HCT116 (cell line): ENCODE measurements around the gene RHBDD2. TPM values are rescaled to one million over a fixed set of nuclear protein-coding genes. Genes with fewer than 3 reads are reported as not detected.
"Not testable (repeated sequence)": the region's sequence is repeated elsewhere in the genome, so short reads cannot be mapped to it uniquely, and the experiment has no call there.

Experiments
- ATAC-seq: fragments of 200-7000 bp; cut with Tn5 transposase; 2 replicates; pipeline ENCODE4 v1.9.1; 2020; ENCODE audit warnings: mild to moderate bottlenecking, moderate library complexity
- BruUV-seq: library from RNA; stranded (reverse); fragments of 400-500 nt; replicated peaks from 2 replicates; lab custom pipeline; 2021; lab: Mats Ljungman, UMichigan
- CTCF ChIA-PET: fragments of 300-600 bp; sonication (Branson Sonifier 250); formaldehyde crosslinking; loops from one replicate; lab custom pipeline; 2021; ENCODE audit warnings: antibody characterized with exemption; lab: Charles Lee
- POLR2A ChIA-PET: fragments of 300-600, 350-600 bp; sonication (Branson Sonifier 250); formaldehyde crosslinking; loops from one replicate; lab custom pipeline; 2021; ENCODE audit warnings: antibody characterized with exemption; lab: Charles Lee
- RAD21 ChIA-PET, 2 experiments: fragments of 300-600 bp; sonication (Branson Sonifier 250); formaldehyde crosslinking; loops; one replicate each; lab custom pipeline; 2023; ENCODE audit warnings: low total read pairs in 2 of 2; ENCODE audit not compliant: uncharacterized antibody in 2 of 2, unreplicated experiment in 2 of 2, low non-redundant PET in 1 of 2; lab: Charles Lee
- DNase-seq: peaks from one replicate; pipeline ENCODE4 v3.0.0-alpha.2; 2010; ENCODE audit warnings: low read depth, low spot score
- H2AFZ ChIP-seq: fragments of 200-600 bp; shearing (Covaris generic), sonication (generic); 2 replicates; pipeline ENCODE4 v1.6.1; 2017; ENCODE audit warnings: low read depth, mixed run types, mixed read lengths, antibody characterized with exemption, low read length; ENCODE audit not compliant: poor library complexity, severe bottlenecking
- H3K27ac ChIP-seq: 2 replicates; pipeline ENCODE4 v1.5.1; 2012; ENCODE audit warnings: low read depth, low read length
- H3K27me3 ChIP-seq: fragments of 200-600 bp; sonication (generic); 2 replicates; pipeline ENCODE4 v1.6.1; 2016; ENCODE audit warnings: mixed run types, low read length, mixed read lengths; ENCODE audit not compliant: insufficient read depth
- H3K36me3 ChIP-seq, 2 experiments: fragments of 200-500 bp in 1 of 2; fragments of 200-600 bp in 1 of 2; sonication (Bioruptor generic) in 1 of 2; sonication (generic) in 1 of 2; 2 replicates each; pipeline versions ENCODE4 v1.5.1 to v1.6.1; 2014 to 2016; ENCODE audit warnings: low read length in 2 of 2, inconsistent platforms in 1 of 2, mixed read lengths in 1 of 2, mixed run types in 1 of 2; ENCODE audit not compliant: insufficient read depth in 2 of 2, control insufficient read depth in 1 of 2
- H3K4me1 ChIP-seq, 2 experiments: fragments of 200-600 bp in 1 of 2; sonication (generic) in 1 of 2; 2 replicates each; pipeline versions ENCODE4 v1.5.1 to v1.6.1; 2012 to 2017; ENCODE audit warnings: low read length in 2 of 2, inconsistent platforms in 1 of 2, mild to moderate bottlenecking in 1 of 2, mixed read lengths in 1 of 2, mixed run types in 1 of 2, moderate library complexity in 1 of 2; ENCODE audit not compliant: insufficient read depth in 2 of 2, control insufficient read depth in 1 of 2
- H3K4me2 ChIP-seq: fragments of 200-600 bp; sonication (generic); 2 replicates; pipeline ENCODE4 v1.6.1; 2017; ENCODE audit warnings: mixed run types, low read length, mixed read lengths
- H3K4me3 ChIP-seq, 2 experiments: fragments of 200-600 bp in 1 of 2; sonication (generic) in 1 of 2; replicated peaks in 1 of 2; 2 replicates each; pipeline ENCODE4 v1.5.1; 2011 to 2016; ENCODE audit warnings: low read length in 2 of 2, control low read depth in 1 of 2, low read depth in 1 of 2, mild to moderate bottlenecking in 1 of 2, mixed read lengths in 1 of 2, mixed run types in 1 of 2
- H3K79me2 ChIP-seq: fragments of 200-600 bp; sonication (generic); 2 replicates; pipeline ENCODE4 v1.6.1; 2017; ENCODE audit warnings: mild to moderate bottlenecking, mixed run types, low read length, moderate library complexity, mixed read lengths; ENCODE audit not compliant: insufficient read depth
- H3K9ac ChIP-seq: fragments of 200-600 bp; sonication (generic); 2 replicates; pipeline ENCODE4 v1.6.1; 2016; ENCODE audit warnings: low read length, mixed read lengths
- H3K9me2 ChIP-seq: fragments of 200-600 bp; sonication (generic), shearing (Covaris generic); 2 replicates; pipeline ENCODE4 v1.6.1; 2017; ENCODE audit warnings: mixed run types, mild to moderate bottlenecking, moderate library complexity; ENCODE audit not compliant: insufficient read depth
- H3K9me3 ChIP-seq, 2 experiments: fragments of 200-500 bp in 1 of 2; fragments of 200-600 bp in 1 of 2; sonication (Bioruptor generic) in 1 of 2; sonication (generic) in 1 of 2; 2 replicates each; pipeline ENCODE4 v1.6.1; 2014 to 2017; ENCODE audit warnings: low read length in 2 of 2, mixed read lengths in 2 of 2, inconsistent platforms in 1 of 2, low read depth in 1 of 2, mild to moderate bottlenecking in 1 of 2, mixed run types in 1 of 2, moderate library complexity in 1 of 2; ENCODE audit not compliant: control insufficient read depth in 1 of 2, insufficient read depth in 1 of 2
- H4K20me1 ChIP-seq: fragments of 200-600 bp; sonication (generic), shearing (Covaris generic); 2 replicates; pipeline ENCODE4 v1.6.1; 2017; ENCODE audit warnings: mixed run types, mild to moderate bottlenecking, moderate library complexity; ENCODE audit not compliant: insufficient read depth
- CTCF ChIP-seq, 3 experiments: fragments of 200-600 bp in 1 of 3; sonication (generic) in 1 of 3; IDR thresholded peaks in 2 of 3; conservative IDR thresholded peaks in 1 of 3; 2 replicates each; pipeline ENCODE4 v1.5.1; 2012 to 2017; ENCODE audit warnings: low read depth in 2 of 3, low read length in 2 of 3, antibody characterized with exemption in 1 of 3, borderline replicate concordance in 1 of 3, control low read depth in 1 of 3, mild to moderate bottlenecking in 1 of 3, mixed read lengths in 1 of 3, mixed run types in 1 of 3, moderate library complexity in 1 of 3; ENCODE audit not compliant: insufficient read depth in 1 of 3
- intact Hi-C: fragments of 100-400 bp; cut with micrococcal nuclease; formaldehyde crosslinking; loops from 2 replicates; pipeline ENCODE4 v1.10.0; 2022
- total RNA-seq: library from RNA; stranded (reverse); gene quantifications from one replicate; pipeline ENCODE4 v1.2.1, GENCODE V29; 2021; ENCODE audit not compliant: unreplicated experiment

RHBDD2 gene
- total RNA-seq, 1 experiment from 2014 or later = 42.9 TPM

- Histone ChIP-seq H3K27me3 (no peaks in the 10 kb centered on the region), H3K79me2 (no peaks in the 10 kb centered on the region), H4K20me1 (no peaks in the 10 kb centered on the region), H3K4me2 (no peak overlapping the region), H3K36me3 (no peaks in the 10 kb centered on the region), H3K9me2 (no peaks in the 10 kb centered on the region), H3K4me3 (no peak overlapping the region), H3K9ac (no peak overlapping the region), H2AFZ (no peak overlapping the region), H3K4me1 (peaks cover 0 to 4% of the 10 kb centered on the region in 2 experiments; a peak in 1 of 4 replicates), H3K9me3 (no peaks in the 10 kb centered on the region), H3K27ac (no peak overlapping the region)
- CTCF ChIA-PET = no interaction called here
- POLR2A ChIA-PET = interaction anchor here (1.2 kb wide), 1 partner anchor 9 kb away, joined by 3 read pairs; no protein-coding TSS in a partner anchor
- DNase-seq = no peak
- no TSS peak for BruUV-seq
- no peak for ATAC-seq
- intact Hi-C loops = no loop called here
- RAD21 ChIA-PET = no interaction called here
- no peak for TF ChIP-seq CTCF (IDR thresholded peaks at IDR 0.05 in 2 of 3, conservative IDR thresholded peaks at IDR 0.05 in 1 of 3; ENCODE audit: borderline replicate concordance in 1 of 3, insufficient read depth in 1 of 3, low read depth in 2 of 3, low read length in 2 of 3)
- TF ChIP-seq, all 23 proteins: peak for 0
Observed at GRCh38 chr7:75906991-75907667, 28.3 kb downstream of the RHBDD2 start.

- H3K27ac ChIP-seq, H2AFZ ChIP-seq, H4K20me1 ChIP-seq, RAD21 ChIA-PET, H3K9me2 ChIP-seq, DNase-seq, POLR2A ChIA-PET, CTCF ChIA-PET, H3K36me3 ChIP-seq, intact Hi-C loops, H3K79me2 ChIP-seq, H3K9me3 ChIP-seq, BruUV-seq, H3K4me3 ChIP-seq, H3K4me2 ChIP-seq, H3K9ac ChIP-seq, H3K4me1 ChIP-seq, ATAC-seq, H3K27me3 ChIP-seq: not testable (repeated sequence)
Observed at GRCh38 chr7:75907668-75908039, 28.8 kb downstream of the RHBDD2 start.
